Measurements from ENCODE around the gene REP15. TPM values are rescaled to one million over a fixed set of nuclear protein-coding genes. Genes with fewer than 3 reads are reported as not detected.

The REP15 gene
- total RNA-seq, 1 donor from 2014 or later: 5.1 TPM

- H3K4me3 ChIP-seq: no peak overlapping the region
- H3K27ac ChIP-seq: no peak overlapping the region
- intact Hi-C loops (cut with DNase I): no loop called here
- DNase-seq: no peak
- no peaks in the 10 kb centered on the region for H3K27me3 ChIP-seq (ENCODE audit: low read depth)
- no peaks in the 10 kb centered on the region for H3K9me3 ChIP-seq
- no peak for ATAC-seq
- no peaks in the 10 kb centered on the region for H3K4me1 ChIP-seq
- H3K36me3 ChIP-seq: peaks cover 79% of the 10 kb centered on the region
- no peak for TF ChIP-seq CTCF (IDR thresholded peaks at IDR 0.05)
Measured at GRCh38 chr12:27673101-27673718, 23.0 kb upstream of the REP15 start.

DNA sequence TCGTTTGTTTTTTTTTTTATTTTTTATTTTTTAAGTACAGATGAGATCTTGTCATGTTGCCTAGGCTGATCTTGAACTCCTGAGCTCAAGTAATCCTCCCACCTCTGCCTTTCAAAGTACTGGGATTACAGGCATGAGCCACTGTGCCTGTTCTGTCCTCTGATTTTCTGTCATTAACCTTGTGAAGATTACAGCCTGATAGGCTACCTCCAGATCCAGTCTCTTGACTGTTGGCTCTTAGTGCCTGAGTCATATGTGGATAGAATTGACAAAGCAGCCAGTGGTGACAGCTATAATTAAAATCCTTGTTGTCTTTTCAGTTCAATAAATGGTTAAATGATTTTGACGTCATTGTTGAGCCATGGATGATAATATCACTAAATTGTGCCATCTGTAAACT, 21.3 kb upstream of the REP15 start:
- H3K36me3 ChIP-seq: peaks cover 76% of the 10 kb centered on the region
- ATAC-seq (no peak), DNase-seq (no peak)
- intact Hi-C loops (cut with DNase I): no loop called here
- no peak overlapping the region for H3K27ac ChIP-seq
- H3K27me3 ChIP-seq (ENCODE audit: low read depth): no peaks in the 10 kb centered on the region
- H3K4me1 ChIP-seq: no peaks in the 10 kb centered on the region
- H3K4me3 ChIP-seq: no peak overlapping the region
- H3K9me3 ChIP-seq: no peaks in the 10 kb centered on the region
- no peak for TF ChIP-seq CTCF (IDR thresholded peaks at IDR 0.05)

DNA sequence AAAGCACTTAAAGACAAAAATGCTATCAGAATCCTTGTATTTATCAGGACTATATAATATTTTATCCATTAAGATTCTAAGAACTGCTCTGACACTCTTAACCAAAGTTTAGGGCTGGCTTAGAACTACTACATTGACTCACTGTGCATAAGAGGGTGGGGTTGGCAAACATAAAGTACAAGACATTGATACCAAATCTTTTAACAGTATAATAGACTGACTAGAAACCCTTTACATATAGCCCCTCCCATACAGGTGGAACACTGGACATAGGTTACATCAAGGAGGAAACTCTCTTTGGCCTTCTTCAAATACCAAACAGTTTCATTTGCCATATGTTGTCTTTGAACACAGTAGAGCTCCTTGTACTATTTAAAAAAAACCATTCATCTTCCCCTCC, 15.6 kb upstream of the REP15 start:
- Histone ChIP-seq H3K9me3 (no peaks in the 10 kb centered on the region), H3K27me3 (ENCODE audit: low read depth) (no peaks in the 10 kb centered on the region), H3K4me3 (no peak overlapping the region), H3K27ac (no peak overlapping the region), H3K4me1 (no peaks in the 10 kb centered on the region), H3K36me3 (peaks cover 91% of the 10 kb centered on the region)
- DNase-seq: no peak
- no peak for ATAC-seq
- intact Hi-C loops (cut with DNase I): no loop called here
- no peak for TF ChIP-seq CTCF (IDR thresholded peaks at IDR 0.05)

GRCh38 chr12:27682534-27682933, 13.7 kb upstream of the REP15 start:
- H3K9me3 ChIP-seq: no peaks in the 10 kb centered on the region

DNA sequence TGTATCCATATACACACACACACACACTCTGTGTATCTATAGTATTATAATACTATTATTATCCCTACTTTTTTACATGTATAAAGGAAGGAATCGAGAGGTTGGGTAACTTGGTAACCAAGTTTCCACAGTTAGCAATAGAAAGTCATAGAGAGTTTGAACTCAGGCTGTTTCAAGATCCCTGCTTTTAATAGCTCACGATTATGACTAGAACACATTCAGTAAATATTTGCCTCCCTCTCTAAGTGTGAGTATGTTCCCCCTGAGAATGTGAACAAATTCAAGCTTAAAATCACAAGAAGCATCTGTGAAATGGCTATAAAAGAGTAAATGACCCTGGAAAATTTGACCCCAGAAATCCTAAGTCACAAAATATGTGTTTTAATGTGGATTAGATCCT, 11.0 kb upstream of the REP15 start:
- intact Hi-C loops (cut with DNase I): no loop called here
- Histone ChIP-seq H3K4me3 (no peak overlapping the region), H3K9me3 (no peaks in the 10 kb centered on the region), H3K27ac (no peak overlapping the region), H3K4me1 (no peaks in the 10 kb centered on the region), H3K36me3 (peaks cover 96% of the 10 kb centered on the region), H3K27me3 (ENCODE audit: low read depth) (no peaks in the 10 kb centered on the region)
- ATAC-seq (peak in 1 of 2 donors; percentile 76), DNase-seq (no peak)
- no peak for TF ChIP-seq CTCF (IDR thresholded peaks at IDR 0.05)

More at GRCh38 chr12:27682534-27682933, 13.7 kb upstream of the REP15 start:
- intact Hi-C loops (cut with DNase I): no loop called here
- no peak overlapping the region for H3K4me3 ChIP-seq
- H3K27ac ChIP-seq: no peak overlapping the region
- DNase-seq (no peak), ATAC-seq (no peak)
- H3K36me3 ChIP-seq: peaks cover 93% of the 10 kb centered on the region
- no peaks in the 10 kb centered on the region for H3K27me3 ChIP-seq (ENCODE audit: low read depth)
- TF ChIP-seq CTCF (IDR thresholded peaks at IDR 0.05): no peak
- no peaks in the 10 kb centered on the region for H3K4me1 ChIP-seq
